H1 (cell line): Measurements from ENCODE around the gene GIMAP2. TPM values are rescaled to one million over a fixed set of nuclear protein-coding genes. Genes with fewer than 3 reads are reported as not detected.

Source experiments
- CTCF ChIA-PET: fragments of 300-600 bp; sonication (Branson Sonifier 250); formaldehyde crosslinking; loops from one replicate; lab custom pipeline; 2021; ENCODE audit not compliant: partially characterized antibody; lab: Charles Lee
- POLR2A ChIA-PET: fragments of 300-600 bp; sonication (Branson Sonifier 250); formaldehyde crosslinking; loops from one replicate; lab custom pipeline; 2021; ENCODE audit warnings: inconsistent platforms; ENCODE audit not compliant: partially characterized antibody; lab: Charles Lee
- DNase-seq, 2 experiments: peaks; one replicate each; pipeline versions ENCODE4 v3.0.0 to v3.0.0-alpha.2; 2010 to 2022; ENCODE audit warnings: low spot score in 2 of 2, low read depth in 1 of 2, mixed read lengths in 1 of 2
- FAIRE-seq: peaks from 2 replicates; lab custom pipeline; 2011; peaks lifted over from hg19 to GRCh38; lab: Jason Lieb, UNC
- H2AFZ ChIP-seq: 2 replicates; pipeline ENCODE4 v1.8.1; 2012; ENCODE audit warnings: low read length, inconsistent platforms
- H2AK5ac ChIP-seq: 2 replicates; pipeline ENCODE4 v1.6.1; 2013; ENCODE audit warnings: low read depth, low read length
- H2BK120ac ChIP-seq: replicated peaks from 2 replicates; pipeline ENCODE3; 2013; ENCODE audit warnings: low read depth, low read length, inconsistent platforms
- H2BK12ac ChIP-seq: 2 replicates; pipeline ENCODE4 v1.6.1; 2013; ENCODE audit warnings: low read depth, low read length
- H2BK15ac ChIP-seq: 2 replicates; pipeline ENCODE4 v1.6.1; 2013; ENCODE audit warnings: low read length
- H2BK20ac ChIP-seq: 2 replicates; pipeline ENCODE4 v1.6.1; 2013; ENCODE audit warnings: low read length
- H2BK5ac ChIP-seq: 2 replicates; pipeline ENCODE4 v1.6.1; 2013; ENCODE audit warnings: low read depth, low read length
- H3K14ac ChIP-seq: 2 replicates; pipeline ENCODE4 v1.6.1; 2013; ENCODE audit warnings: inconsistent platforms; ENCODE audit not compliant: insufficient read length
- H3K18ac ChIP-seq: 2 replicates; pipeline ENCODE4 v1.6.1; 2013; ENCODE audit warnings: low read length; ENCODE audit errors: extremely low read depth
- H3K23ac ChIP-seq: 2 replicates; pipeline ENCODE4 v1.6.1; 2013; ENCODE audit warnings: inconsistent platforms; ENCODE audit not compliant: insufficient read length
- H3K23me2 ChIP-seq: 2 replicates; pipeline ENCODE4 v1.6.1; 2013; ENCODE audit warnings: low read depth, low read length
- H3K27ac ChIP-seq: 2 replicates; pipeline ENCODE4 v1.6.1; 2011; ENCODE audit warnings: low read depth, low read length, inconsistent platforms
- H3K27me3 ChIP-seq, 4 experiments: replicated peaks in 1 of 4; 1 replicate in 1 of 4; 2 replicates in 3 of 4; pipeline versions ENCODE4 v1.6.1 to v1.8.1; 2011 to 2013; ENCODE audit warnings: low read length in 3 of 4, mild to moderate bottlenecking in 3 of 4, inconsistent platforms in 2 of 4, mixed read lengths in 2 of 4, moderate library complexity in 1 of 4; ENCODE audit not compliant: control insufficient read depth in 3 of 4, insufficient read depth in 3 of 4; ENCODE audit errors: extremely low read depth in 1 of 4
- H3K36me3 ChIP-seq, 4 experiments: 2 replicates each; pipeline versions ENCODE4 v1.6.1 to v1.8.1; 2011 to 2013; ENCODE audit warnings: mild to moderate bottlenecking in 4 of 4, low read length in 3 of 4, moderate library complexity in 2 of 4, control low read depth in 1 of 4, inconsistent platforms in 1 of 4; ENCODE audit not compliant: insufficient read depth in 4 of 4, control insufficient read depth in 2 of 4
- H3K4ac ChIP-seq: replicated peaks from 2 replicates; pipeline ENCODE3; 2013; ENCODE audit warnings: low read length, low read depth, mixed read lengths, inconsistent platforms; ENCODE audit not compliant: insufficient read length
- H3K4me1 ChIP-seq, 4 experiments: replicated peaks in 1 of 4; 1 replicate in 1 of 4; 2 replicates in 3 of 4; pipeline versions ENCODE4 v1.6.1 to v1.8.1; 2011 to 2013; ENCODE audit warnings: low read length in 3 of 4, inconsistent platforms in 2 of 4, mixed read lengths in 1 of 4; ENCODE audit not compliant: insufficient read depth in 4 of 4, control insufficient read depth in 3 of 4
- H3K4me2 ChIP-seq, 2 experiments: 2 replicates each; pipeline versions ENCODE4 v1.6.1 to v1.8.1; 2011 to 2013; ENCODE audit warnings: low read depth in 2 of 2, low read length in 2 of 2, control low read depth in 1 of 2, inconsistent platforms in 1 of 2, mild to moderate bottlenecking in 1 of 2; ENCODE audit not compliant: insufficient read depth in 1 of 2
- H3K4me3 ChIP-seq, 4 experiments: fragments of 200-600, 300-600 bp in 1 of 4; sonication (generic), shearing (Covaris generic), sonication (Bioruptor Twin) in 1 of 4; 2 replicates each; pipeline versions ENCODE4 v1.5.1 to v1.8.1; 2011 to 2016; ENCODE audit warnings: low read length in 4 of 4, low read depth in 3 of 4, control low read depth in 2 of 4, inconsistent platforms in 2 of 4, mild to moderate bottlenecking in 2 of 4, mixed read lengths in 1 of 4, moderate library complexity in 1 of 4; ENCODE audit not compliant: insufficient read depth in 2 of 4; ENCODE audit errors: extremely low read depth in 1 of 4
- H3K56ac ChIP-seq: replicated peaks from 2 replicates; pipeline ENCODE3; 2013; ENCODE audit warnings: low read depth, mild to moderate bottlenecking, mixed read lengths, low read length, inconsistent platforms; ENCODE audit not compliant: insufficient read length
- H3K79me1 ChIP-seq: 2 replicates; pipeline ENCODE4 v1.6.1; 2013; ENCODE audit warnings: low read depth, low read length, control low read depth
- H3K79me2 ChIP-seq, 2 experiments: 2 replicates each; pipeline versions ENCODE4 v1.6.1 to v1.8.1; 2012 to 2013; ENCODE audit warnings: low read length in 2 of 2, mild to moderate bottlenecking in 2 of 2, inconsistent platforms in 1 of 2; ENCODE audit not compliant: insufficient read depth in 2 of 2, control insufficient read depth in 1 of 2
- H3K9ac ChIP-seq, 4 experiments: replicated peaks in 1 of 4; 1 replicate in 1 of 4; 2 replicates in 3 of 4; pipeline versions ENCODE4 v1.6.1 to v1.8.1; 2011 to 2013; ENCODE audit warnings: low read depth in 3 of 4, low read length in 3 of 4, control low read depth in 2 of 4, mild to moderate bottlenecking in 2 of 4, moderate library complexity in 2 of 4, inconsistent platforms in 1 of 4; ENCODE audit errors: extremely low read depth in 1 of 4
- H3K9me3 ChIP-seq, 2 experiments: 2 replicates each; pipeline versions ENCODE4 v1.6.1 to v1.8.1; 2012 to 2013; ENCODE audit warnings: mild to moderate bottlenecking in 2 of 2, moderate library complexity in 2 of 2, control low read depth in 1 of 2, inconsistent platforms in 1 of 2, low read depth in 1 of 2, low read length in 1 of 2, mixed read lengths in 1 of 2; ENCODE audit not compliant: insufficient read depth in 2 of 2
- H4K20me1 ChIP-seq, 2 experiments: replicated peaks in 1 of 2; 2 replicates each; pipeline versions ENCODE3 to v1.8.1; 2011 to 2013; ENCODE audit warnings: inconsistent platforms in 2 of 2, low read length in 2 of 2, mild to moderate bottlenecking in 1 of 2; ENCODE audit not compliant: insufficient read depth in 2 of 2, control insufficient read depth in 1 of 2
- H4K5ac ChIP-seq: 2 replicates; pipeline ENCODE4 v1.6.1; 2013; ENCODE audit warnings: low read length, low read depth, mixed read lengths, inconsistent platforms; ENCODE audit not compliant: insufficient read length
- H4K8ac ChIP-seq: 2 replicates; pipeline ENCODE4 v1.8.0; 2013; ENCODE audit warnings: mild to moderate bottlenecking, moderate library complexity, low read length, inconsistent platforms; ENCODE audit not compliant: insufficient read depth; ENCODE audit errors: extremely low read depth
- H4K91ac ChIP-seq: replicated peaks from 2 replicates; pipeline ENCODE3; 2013; ENCODE audit warnings: low read length, mixed read lengths, inconsistent platforms; ENCODE audit not compliant: insufficient read length
- ATF2 ChIP-seq: IDR thresholded peaks from 2 replicates; pipeline ENCODE4 v1.6.1; 2012; ENCODE audit warnings: low read length, inconsistent platforms
- CREB1 ChIP-seq: IDR thresholded peaks from 2 replicates; pipeline ENCODE4 v1.6.1; 2012; ENCODE audit warnings: inconsistent platforms
- EZH2 ChIP-seq: fragments of 200-600 bp; sonication (generic); IDR thresholded peaks from 2 replicates; pipeline ENCODE4 v1.7.1; 2012; ENCODE audit warnings: low read depth, mild to moderate bottlenecking, moderate library complexity, low read length, inconsistent platforms; ENCODE audit not compliant: severe bottlenecking
- RNF2 ChIP-seq: fragments of 200-900, 300-1000 bp; sonication (generic); IDR thresholded peaks from 2 replicates; pipeline ENCODE4 v1.7.1; 2016; ENCODE audit warnings: borderline replicate concordance, low read depth, mild to moderate bottlenecking, antibody characterized with exemption, low read length; ENCODE audit not compliant: poor library complexity, severe bottlenecking; ENCODE audit errors: missing control alignments
- SP1 ChIP-seq: IDR thresholded peaks from 2 replicates; pipeline ENCODE4 v1.6.1; 2011; ENCODE audit warnings: low read depth, low read length
- SRF ChIP-seq: IDR thresholded peaks from 2 replicates; pipeline ENCODE4 v1.6.1; 2011; ENCODE audit warnings: mild to moderate bottlenecking, low read depth, low read length, moderate library complexity
- SUZ12 ChIP-seq: fragments of 200-600 bp; sonication (generic); IDR thresholded peaks from 2 replicates; pipeline ENCODE4 v1.6.1; 2012; ENCODE audit warnings: mild to moderate bottlenecking, inconsistent platforms, low read length, moderate library complexity, mixed read lengths
- WGBS, 2 experiments: shearing (Covaris generic) in 1 of 2; methylation state at CpG; one replicate each; pipeline versions ENCODE4 v1.1.6 to v1.1.7; 2013 to 2015; ENCODE audit warnings: low lambda C conversion rate in 2 of 2, mixed read lengths in 2 of 2, inconsistent platforms in 1 of 2, low coverage in 1 of 2, missing lambda C conversion rate in 1 of 2; ENCODE audit not compliant: insufficient replicate concordance in 2 of 2, insufficient coverage in 1 of 2, insufficient read length in 1 of 2; ENCODE audit errors: extremely low coverage in 1 of 2, missing lambda C conversion rate in 1 of 2; 5-methylcytosine and 5-hydroxymethylcytosine counted together
- polyA plus RNA-seq, 7 experiments: library from polyadenylated mRNA; depleted of rRNA in 3 of 7; stranded (reverse) in 5 of 7; unstranded in 2 of 7; fragments of >200 nt in 5 of 7; fragments of 200-250 nt in 2 of 7; gene quantifications; 1 replicate in 5 of 7; 2 replicates in 1 of 7; 4 replicates in 1 of 7; pipeline versions ENCODE4 v1.2.1 to v1.2.3, GENCODE V29; 2011 to 2013; ENCODE audit warnings: missing spikeins in 2 of 7, mixed read lengths in 2 of 7
- total RNA-seq: library from RNA; stranded (reverse); fragmentation: NEBNext Ultra II Directional; extraction: Animal tissue kit (Norgen Biotek cat#: 25700); gene quantifications from 2 replicates; pipeline ENCODE4 v1.2.1, GENCODE V29; 2021

GIMAP2 gene
- total and polyA plus RNA-seq, 2 of the 8 experiments (the other 6 are each of a cell fraction or from before 2014, with no cell fraction given), result not detected

- Histone ChIP-seq H3K4me2 (no peak within 1 kb of the TSS), H4K8ac (no peak within 1 kb of the TSS), H3K4me1 (peaks cover 0 to 2% (median 0%) of the 10 kb centered on the region in 4 experiments; a peak in 1 of 7 replicates), H3K18ac (no peak within 1 kb of the TSS), H3K79me2 (no peaks in the 10 kb centered on the region), H2BK15ac (no peak within 1 kb of the TSS), H3K27me3 (peaks cover 89 to 97% (median 97%) of the 10 kb centered on the region in 4 experiments), H3K23ac (no peak within 1 kb of the TSS), H3K9me3 (peaks cover 0 to 15% of the 10 kb centered on the region in 2 experiments; a peak in 2 of 4 replicates), H2BK20ac (no peak within 1 kb of the TSS), H3K27ac (no peak within 1 kb of the TSS), H2BK120ac (no peak within 1 kb of the TSS), H3K23me2 (no peaks in the 10 kb centered on the region), H3K56ac (no peak within 1 kb of the TSS), H3K4ac (no peak within 1 kb of the TSS), H3K14ac (no peak within 1 kb of the TSS), H2BK12ac (no peak within 1 kb of the TSS), H3K4me3 (no peak within 1 kb of the TSS), H3K9ac (no peak within 1 kb of the TSS), H4K91ac (no peak within 1 kb of the TSS), H2AK5ac (no peak within 1 kb of the TSS), H3K36me3 (peaks cover 0 to 5% (median 0%) of the 10 kb centered on the region in 4 experiments; a peak in 1 of 8 replicates), H3K79me1 (no peaks in the 10 kb centered on the region), H4K20me1 (peaks cover 10 to 36% of the 10 kb centered on the region in 2 experiments), H4K5ac (no peak within 1 kb of the TSS), H2AFZ (no peak within 1 kb of the TSS), H2BK5ac (no peak within 1 kb of the TSS)
- no peak for TF ChIP-seq CREB1
- no peak for TF ChIP-seq ATF2
- TF ChIP-seq SRF, result no peak
- peak; percentile 37 for TF ChIP-seq EZH2
- no peak for TF ChIP-seq SP1
- no peak for TF ChIP-seq RNF2
- TF ChIP-seq SUZ12, result peak; percentile 50; the same call in 1 of the 2 replicates
- FAIRE-seq (no peak), DNase-seq (no peak)
- WGBS, 2 experiments, result 77% methylated on average over 12 of the region's 14 CpGs; no CpG with 5 or more reads in 1 of the 2 experiments
- POLR2A ChIA-PET, result no interaction called here
- CTCF ChIA-PET, result interaction anchor here (0.6 to 1.2 kb wide), 2 partner anchors 161 to 287 kb away, joined by 3 read pairs; no protein-coding TSS in a partner anchor
These were observed 52.0 kb downstream of the GIMAP2 start, which contains the start of gene GIMAP5 for GRCh38 chr7:150737265-150738055. Gene GIMAP5 (plus strand): TSS chr7:150737418. CDS start chr7:150740885, 3,467 bp downstream.
